NT2/D1 (cell line): Measurements from ENCODE around the gene SLX4.

Experiments
- SUZ12 ChIP-seq: IDR thresholded peaks from 2 replicates; pipeline ENCODE4 v1.6.1; 2011; ENCODE audit not compliant: insufficient read length, insufficient read depth; ENCODE audit errors: extremely low read depth
- ZNF274 ChIP-seq: IDR thresholded peaks from 2 replicates; pipeline ENCODE4 v1.6.1; 2011; ENCODE audit warnings: mild to moderate bottlenecking, low read depth, low read length

DNA sequence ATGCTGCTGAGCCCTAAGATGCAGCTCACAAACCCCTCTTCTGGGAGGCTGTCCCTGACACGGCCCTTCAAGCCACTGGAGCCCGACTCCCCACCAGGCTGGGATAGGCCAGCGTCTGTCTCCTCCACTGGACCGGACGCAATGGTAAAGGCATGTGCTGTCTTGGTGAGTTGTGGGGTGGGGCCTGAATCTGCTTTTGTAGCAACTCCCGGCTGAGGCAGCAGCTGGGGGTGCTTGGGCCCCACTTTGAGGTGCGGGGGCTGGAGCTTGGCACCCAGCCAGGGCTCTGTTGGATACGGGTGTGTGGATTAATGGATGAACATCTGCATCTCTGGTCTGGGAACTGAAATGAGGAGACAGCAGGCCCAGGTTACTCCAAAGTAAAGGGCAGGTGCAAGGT is 30.7 kb downstream of the SLX4 start:
- no peak for TF ChIP-seq ZNF274
- no peak for TF ChIP-seq SUZ12
